GM18505 (cell line): Measurements from ENCODE around the gene SERHL2.
"Not testable (repeated sequence)": the region's sequence is repeated elsewhere in the genome, so short reads cannot be mapped to it uniquely, and the experiment has no call there.

Source experiments
- ATAC-seq: cut with Tn5 transposase; IDR thresholded peaks from one replicate; pipeline ENCODE4 v1.9.1; 2021; ENCODE audit not compliant: unreplicated experiment
- POLR2A ChIP-seq: IDR thresholded peaks from 4 replicates; pipeline ENCODE4 v1.6.1; 2011; ENCODE audit warnings: borderline replicate concordance; ENCODE audit not compliant: insufficient read depth, insufficient read length; ENCODE audit errors: extremely low read depth

The SERHL2 gene

DNA sequence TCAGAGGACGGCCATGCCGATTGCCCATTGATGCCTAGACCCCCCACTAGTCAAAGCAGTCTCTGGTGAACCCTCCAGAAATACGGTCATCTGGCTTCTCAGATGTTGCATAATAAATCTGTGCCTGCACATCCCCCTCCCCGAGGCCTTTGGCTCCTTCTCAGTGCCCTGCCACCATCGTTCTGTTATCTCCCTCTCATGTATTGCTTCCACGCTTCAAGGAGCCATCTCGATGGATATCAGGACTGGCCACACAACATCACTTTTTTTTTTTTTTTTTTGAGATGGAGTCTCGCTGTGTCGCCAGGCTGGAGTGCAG is 32.6 kb upstream of the SERHL2 start:
- no peak for ATAC-seq
- TF ChIP-seq POLR2A: no peak

GRCh38 chr22:42522546-42522945 is 31.2 kb upstream of the SERHL2 start:
- TF ChIP-seq POLR2A: no peak
- ATAC-seq: no peak

DNA sequence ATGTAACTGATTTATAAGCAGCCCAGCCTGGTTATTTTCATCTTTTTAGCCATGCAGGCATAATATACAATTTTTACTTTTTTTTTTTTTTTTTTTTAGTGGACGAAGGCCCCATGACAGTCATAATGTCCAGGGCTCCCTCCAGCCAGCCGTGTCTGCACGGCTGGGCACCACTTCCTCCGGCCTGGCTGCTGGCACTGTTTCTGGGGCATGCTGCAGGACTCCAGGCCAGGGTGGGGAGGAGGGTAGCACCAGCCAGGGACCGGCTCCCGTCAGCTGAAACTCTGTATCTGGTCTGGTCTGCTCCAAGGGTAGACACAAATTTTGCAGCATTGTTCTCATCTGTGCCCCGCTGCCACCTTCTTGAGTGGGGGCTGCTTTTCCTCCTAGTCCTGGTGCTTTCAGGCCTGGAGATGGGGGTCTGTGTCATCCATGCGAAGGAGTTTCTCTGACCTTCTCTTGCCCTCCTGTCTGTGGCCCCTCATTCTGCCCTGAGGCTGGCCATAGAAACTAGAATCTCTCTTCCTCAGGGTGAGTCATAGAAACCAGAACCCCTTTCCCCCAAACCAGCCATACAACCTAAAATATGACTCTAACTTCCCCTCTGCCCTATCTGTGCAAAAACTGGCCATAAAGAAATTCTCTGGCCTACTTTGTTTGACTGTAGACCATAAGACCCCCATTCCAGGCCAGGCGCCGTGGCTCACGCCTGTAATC is 25.0 kb upstream of the SERHL2 start:
- TF ChIP-seq POLR2A: no peak
- no peak for ATAC-seq

- not testable (repeated sequence) for ATAC-seq
Observed at GRCh38 chr22:42529435-42529834, 24.3 kb upstream of the SERHL2 start.

- not testable (repeated sequence) for ATAC-seq
Observed at GRCh38 chr22:42531401-42532084, 22.2 kb upstream of the SERHL2 start.

- ATAC-seq: no peak
- TF ChIP-seq POLR2A: peak; percentile 7
Observed at GRCh38 chr22:42533638-42533977, 20.1 kb upstream of the SERHL2 start.

- ATAC-seq: not testable (repeated sequence)
Observed at GRCh38 chr22:42535082-42535731, 18.5 kb upstream of the SERHL2 start.

- no peak for TF ChIP-seq POLR2A
- no peak for ATAC-seq
Observed at GRCh38 chr22:42536166-42536565, 17.6 kb upstream of the SERHL2 start.

- ATAC-seq: not testable (repeated sequence)
Observed at GRCh38 chr22:42536634-42537033, 17.1 kb upstream of the SERHL2 start.

- peak; percentile 34 for ATAC-seq
Observed at GRCh38 chr22:42537199-42537831, 16.4 kb upstream of the SERHL2 start.

DNA sequence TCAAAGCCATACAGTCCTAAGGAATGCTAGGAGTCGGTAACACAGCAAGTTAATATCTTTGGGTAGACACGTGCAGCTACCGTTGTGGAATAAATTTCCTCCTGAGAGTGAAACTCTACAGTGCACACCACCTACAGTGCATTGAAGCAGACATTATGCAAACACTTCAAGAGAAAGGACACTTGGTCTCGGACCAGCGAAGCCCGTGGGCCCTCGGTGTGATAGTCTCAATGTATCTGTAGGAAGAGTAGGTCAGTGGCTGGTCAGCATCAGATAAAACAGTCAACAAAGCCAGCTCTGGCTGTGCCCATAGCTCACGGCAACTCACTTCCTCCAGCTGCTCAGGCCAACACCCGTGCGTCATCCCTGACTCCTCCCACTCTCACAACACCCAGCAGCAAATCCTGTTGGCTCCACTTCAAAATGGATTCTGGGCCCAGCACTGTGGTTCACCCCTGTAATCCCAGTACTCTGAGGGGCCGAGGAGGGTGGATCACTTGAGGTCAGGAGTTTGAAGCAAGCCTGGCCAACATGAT is 14.5 kb upstream of the SERHL2 start:
- ATAC-seq: peak; percentile 42

DNA sequence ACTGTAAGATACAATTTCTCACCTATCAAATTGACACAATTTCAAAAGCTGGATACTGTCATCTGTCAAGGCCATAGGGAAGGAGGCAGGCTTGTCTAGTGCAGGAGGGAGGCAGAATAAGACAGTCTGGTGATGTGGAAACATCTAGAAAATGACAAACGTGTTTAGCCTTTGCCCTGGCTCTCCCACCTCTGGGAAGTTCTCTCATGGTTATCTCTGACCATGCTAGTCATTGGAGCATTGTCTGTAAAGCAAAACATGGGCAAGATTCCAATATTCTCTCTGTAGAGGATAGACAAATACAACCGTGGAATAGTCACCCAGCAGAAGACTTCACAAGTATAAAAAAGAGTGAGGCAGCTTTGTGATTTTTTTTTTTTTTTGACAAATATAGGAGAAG is 9.1 kb upstream of the SERHL2 start:
- TF ChIP-seq POLR2A: no peak
- no peak for ATAC-seq

GRCh38 chr22:42547562-42547961 is 6.2 kb upstream of the SERHL2 start:
- no peak for ATAC-seq
- no peak for TF ChIP-seq POLR2A

DNA sequence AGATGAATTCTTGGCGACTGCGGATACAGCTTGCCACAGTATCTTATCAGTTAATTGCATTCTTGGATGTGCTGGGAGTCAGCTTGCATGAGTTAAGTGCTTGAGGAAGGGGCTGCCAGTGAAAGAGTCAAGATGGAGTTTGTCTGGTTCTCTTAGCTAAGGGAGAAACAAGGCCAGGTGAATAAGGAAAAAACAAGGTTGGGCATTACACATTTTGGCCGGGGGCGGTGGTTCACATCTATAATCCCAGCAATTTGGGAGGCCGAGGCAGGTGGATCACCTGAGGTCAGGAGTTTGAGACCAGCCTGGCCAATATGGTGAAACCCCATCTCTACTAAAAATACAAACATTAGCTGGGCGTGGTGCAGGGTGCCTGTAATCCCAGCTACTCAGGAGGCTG is 5.6 kb upstream of the SERHL2 start:
- not testable (repeated sequence) for ATAC-seq
